HG02798 (cell line): ENCODE results near the gene YIF1A.
"Not testable (repeated sequence)": the region's sequence is repeated elsewhere in the genome, so short reads cannot be mapped to it uniquely, and the experiment has no call there.

Source experiments
- ATAC-seq: cut with Tn5 transposase; IDR thresholded peaks from one replicate; pipeline ENCODE4 v1.9.1; 2021; ENCODE audit warnings: mild to moderate bottlenecking; ENCODE audit not compliant: unreplicated experiment, poor library complexity

Gene YIF1A

GRCh38 chr11:66258473-66258893 lies 30.5 kb downstream of the YIF1A start:
- no peak for ATAC-seq

- not testable (repeated sequence) for ATAC-seq
These were observed 35.9 kb downstream of the YIF1A start for GRCh38 chr11:66253081-66253480.

DNA sequence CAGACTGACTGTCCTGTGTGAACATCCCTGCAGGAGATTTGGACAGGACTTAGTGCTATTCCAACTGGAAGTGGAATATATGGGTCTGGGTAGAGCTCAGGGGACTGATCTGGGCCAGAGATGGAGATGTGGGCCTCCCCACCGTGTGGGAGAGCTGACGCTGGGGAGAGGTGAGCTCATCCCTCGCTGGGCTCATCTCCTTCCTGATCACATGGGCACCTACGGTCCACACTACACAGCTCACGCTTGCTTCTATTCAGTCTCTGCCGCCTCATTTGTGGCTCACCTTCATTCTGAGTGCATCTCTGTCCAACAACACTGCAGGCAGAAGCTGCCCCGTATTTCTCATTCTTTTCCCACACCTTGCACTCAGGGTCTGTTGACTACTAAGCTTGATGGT lies 37.1 kb downstream of the YIF1A start:
- no peak for ATAC-seq

GRCh38 chr11:66248903-66249302 lies 40.0 kb downstream of the YIF1A start:
- ATAC-seq = no peak

GRCh38 chr11:66247801-66248200 lies 41.1 kb downstream of the YIF1A start:
- no peak for ATAC-seq

GRCh38 chr11:66247295-66247694 lies 41.6 kb downstream of the YIF1A start:
- ATAC-seq = no peak

- no peak for ATAC-seq
These were observed 45.0 kb downstream of the YIF1A start for GRCh38 chr11:66243782-66244535.

DNA sequence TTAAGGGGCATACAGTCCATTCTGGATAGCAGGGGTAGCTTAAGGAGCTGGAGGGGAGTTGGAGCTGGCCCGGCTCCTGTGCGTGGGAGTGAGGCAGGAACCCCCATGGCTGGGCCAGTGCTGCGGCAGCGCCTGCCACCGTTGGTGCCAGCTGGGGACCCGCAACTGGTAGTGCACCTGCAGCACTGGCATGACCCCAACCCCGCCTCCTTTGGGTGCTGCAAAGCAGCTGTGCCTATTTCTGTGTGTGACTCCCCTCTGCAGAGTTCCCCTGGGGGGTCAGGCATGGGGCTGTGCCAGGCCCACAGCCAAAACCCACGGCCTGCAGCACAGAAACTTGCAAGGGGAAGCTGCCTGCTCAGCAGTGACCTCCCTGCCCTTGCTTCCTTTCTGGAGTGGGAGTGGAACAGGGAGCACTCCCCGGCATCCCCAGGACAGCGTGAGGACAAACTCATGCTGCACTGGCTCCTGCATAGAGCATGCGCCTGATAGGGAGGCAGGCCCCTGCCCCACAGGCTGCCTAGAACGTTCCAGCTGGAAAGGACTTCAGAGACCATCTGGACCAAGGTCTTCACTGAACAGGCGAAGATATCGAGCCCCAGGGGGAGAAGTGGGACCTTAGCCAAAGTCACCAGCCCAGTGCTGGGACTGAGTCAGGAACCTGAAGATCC lies 46.7 kb downstream of the YIF1A start:
- no peak for ATAC-seq

- no peak for ATAC-seq
These were observed 48.2 kb downstream of the YIF1A start for GRCh38 chr11:66240781-66241136.

GRCh38 chr11:66239998-66240780 lies 48.8 kb downstream of the YIF1A start:
- ATAC-seq = no peak

DNA sequence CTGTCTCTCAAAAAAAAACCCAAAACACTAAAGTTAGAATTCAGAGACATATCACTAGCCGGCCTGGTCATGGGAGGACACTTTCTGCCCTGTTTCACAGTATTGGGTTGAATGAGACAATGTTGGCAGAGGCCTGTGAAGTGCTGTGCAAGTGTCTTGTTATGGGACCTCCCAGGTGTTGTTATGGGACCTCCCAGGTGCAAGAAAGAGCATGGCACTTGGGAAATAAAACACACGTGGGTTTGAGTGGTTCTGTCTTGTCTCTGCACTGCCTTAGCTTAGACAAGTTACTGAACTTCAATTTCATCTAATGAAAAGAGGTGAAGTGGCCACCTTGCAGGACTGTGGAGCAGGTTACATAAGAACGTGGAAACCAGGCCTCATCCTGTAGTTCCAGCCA lies 49.4 kb downstream of the YIF1A start:
- no peak for ATAC-seq

- no peak for ATAC-seq
These were observed 50.0 kb downstream of the YIF1A start for GRCh38 chr11:66238786-66239413.

DNA sequence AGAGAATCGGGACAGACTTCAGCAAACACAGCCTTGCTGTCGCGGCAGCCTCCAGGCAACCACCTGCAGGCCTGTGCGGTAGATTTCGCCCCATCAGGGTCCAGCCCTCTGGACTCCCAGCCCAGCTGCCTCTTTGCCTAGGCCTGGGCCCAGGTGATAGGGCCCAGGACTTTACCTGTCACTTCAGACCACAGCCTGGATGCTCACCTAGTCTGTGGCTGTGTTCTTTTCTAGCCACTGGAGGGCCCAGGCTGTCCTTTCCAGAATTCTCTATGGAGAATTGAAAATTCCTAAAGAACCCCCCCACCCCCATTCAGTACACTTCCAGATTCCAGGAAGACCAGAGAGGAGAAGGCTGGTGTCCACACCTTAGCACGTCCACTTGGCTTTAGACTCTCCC lies 51.1 kb downstream of the YIF1A start:
- no peak for ATAC-seq

DNA sequence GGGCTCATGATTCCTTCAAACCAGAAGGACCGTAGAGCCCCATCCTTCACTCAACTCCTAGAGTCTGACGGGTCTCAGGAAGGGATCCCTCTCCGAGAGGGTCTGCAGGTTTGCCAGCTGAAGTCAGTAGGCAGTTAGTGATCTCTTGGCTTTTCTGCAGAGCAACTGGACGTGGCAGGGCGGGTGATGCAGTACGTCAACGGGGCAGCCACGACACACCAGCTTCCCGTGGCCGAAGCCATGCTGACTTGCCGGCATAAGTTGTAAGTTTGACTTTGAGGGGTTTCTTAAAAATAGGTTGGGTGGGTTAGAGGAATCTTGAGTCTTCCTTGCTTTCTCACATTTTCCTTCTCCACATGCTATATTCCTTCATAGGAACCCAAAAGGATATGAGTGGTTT lies 53.8 kb downstream of the YIF1A start:
- no peak for ATAC-seq
